Kidney glomerular epithelial cell (primary cell): ENCODE results near the gene COL11A2.

Source experiments
- DNase-seq: peaks from one replicate; lab custom pipeline; 2025; lab: John Stamatoyannopoulos, UW

The COL11A2 gene

GRCh38 chr6:33171880-33172687 lies 20.2 kb downstream of the COL11A2 start:
- DNase-seq, result no peak

- DNase-seq, result no peak
These were observed 21.0 kb downstream of the COL11A2 start for GRCh38 chr6:33171016-33171879.

- no peak for DNase-seq
These were observed 21.9 kb downstream of the COL11A2 start for GRCh38 chr6:33170176-33171015.

GRCh38 chr6:33169291-33170175 lies 22.7 kb downstream of the COL11A2 start:
- no peak for DNase-seq

- no peak for DNase-seq
These were observed 23.6 kb downstream of the COL11A2 start for GRCh38 chr6:33168639-33169038.

- no peak for DNase-seq
These were observed 24.0 kb downstream of the COL11A2 start for GRCh38 chr6:33168284-33168601.

GRCh38 chr6:33167374-33168283 lies 24.6 kb downstream of the COL11A2 start:
- no peak for DNase-seq

- no peak for DNase-seq
These were observed 25.5 kb downstream of the COL11A2 start for GRCh38 chr6:33166811-33167210.

- no peak for DNase-seq
These were observed 25.9 kb downstream of the COL11A2 start for GRCh38 chr6:33166363-33166762.

- DNase-seq, result no peak
These were observed 26.5 kb downstream of the COL11A2 start for GRCh38 chr6:33165581-33166258.

GRCh38 chr6:33164665-33165373 lies 27.4 kb downstream of the COL11A2 start:
- no peak for DNase-seq

GRCh38 chr6:33164176-33164575 lies 28.1 kb downstream of the COL11A2 start:
- no peak for DNase-seq

GRCh38 chr6:33163540-33163939 lies 28.7 kb downstream of the COL11A2 start:
- no peak for DNase-seq

GRCh38 chr6:33161354-33162331 lies 30.6 kb downstream of the COL11A2 start:
- DNase-seq, result no peak

GRCh38 chr6:33160728-33161344 lies 31.4 kb downstream of the COL11A2 start:
- DNase-seq, result no peak

- no peak for DNase-seq
These were observed 32.2 kb downstream of the COL11A2 start for GRCh38 chr6:33160096-33160495.

GRCh38 chr6:33156964-33157363 lies 35.3 kb downstream of the COL11A2 start:
- no peak for DNase-seq
